ENCODE data around the gene LHFPL2. TPM values are rescaled to one million over a fixed set of nuclear protein-coding genes. Genes with fewer than 3 reads are reported as not detected.

Gene LHFPL2
- total RNA-seq, 1 donor from 2014 or later, result 47.6 TPM

DNA sequence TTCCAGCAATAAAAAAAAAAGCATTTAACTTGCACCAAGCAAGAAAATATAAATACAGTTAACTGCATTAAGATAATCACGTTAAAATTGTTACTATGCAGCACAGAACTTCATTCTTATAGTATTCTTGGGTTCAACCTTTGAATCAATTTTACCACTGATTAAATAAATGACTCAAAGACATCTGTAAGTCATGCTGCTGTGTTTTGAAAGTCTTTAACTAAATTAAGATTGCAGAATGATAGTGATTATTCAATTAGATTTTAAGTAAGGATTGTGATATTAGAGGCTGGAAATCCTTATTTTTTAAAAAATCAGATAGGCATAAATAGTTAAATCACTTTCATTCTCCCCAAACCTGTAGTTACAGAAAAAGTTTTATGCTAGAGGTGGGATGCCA is 171.8 kb downstream of the LHFPL2 start:
- TF ChIP-seq, protein P1, sequence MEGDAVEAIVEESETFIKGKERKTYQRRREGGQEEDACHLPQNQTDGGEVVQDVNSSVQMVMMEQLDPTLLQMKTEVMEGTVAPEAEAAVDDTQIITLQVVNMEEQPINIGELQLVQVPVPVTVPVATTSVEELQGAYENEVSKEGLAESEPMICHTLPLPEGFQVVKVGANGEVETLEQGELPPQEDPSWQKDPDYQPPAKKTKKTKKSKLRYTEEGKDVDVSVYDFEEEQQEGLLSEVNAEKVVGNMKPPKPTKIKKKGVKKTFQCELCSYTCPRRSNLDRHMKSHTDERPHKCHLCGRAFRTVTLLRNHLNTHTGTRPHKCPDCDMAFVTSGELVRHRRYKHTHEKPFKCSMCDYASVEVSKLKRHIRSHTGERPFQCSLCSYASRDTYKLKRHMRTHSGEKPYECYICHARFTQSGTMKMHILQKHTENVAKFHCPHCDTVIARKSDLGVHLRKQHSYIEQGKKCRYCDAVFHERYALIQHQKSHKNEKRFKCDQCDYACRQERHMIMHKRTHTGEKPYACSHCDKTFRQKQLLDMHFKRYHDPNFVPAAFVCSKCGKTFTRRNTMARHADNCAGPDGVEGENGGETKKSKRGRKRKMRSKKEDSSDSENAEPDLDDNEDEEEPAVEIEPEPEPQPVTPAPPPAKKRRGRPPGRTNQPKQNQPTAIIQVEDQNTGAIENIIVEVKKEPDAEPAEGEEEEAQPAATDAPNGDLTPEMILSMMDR (IDR thresholded peaks at IDR 0.05; ENCODE audit: unreplicated experiment), result no peak
- Mint-ChIP-seq H3K4me1 (ENCODE audit: unreplicated experiment) (peaks cover 12% of the 10 kb centered on the region), H3K4me3 (ENCODE audit: unreplicated experiment) (no peak overlapping the region), H3K9me3 (ENCODE audit: unreplicated experiment) (no peaks in the 10 kb centered on the region), H3K27me3 (ENCODE audit: unreplicated experiment) (no peaks in the 10 kb centered on the region), H3K27ac (ENCODE audit: unreplicated experiment) (no peak overlapping the region), H3K36me3 (ENCODE audit: low read depth, unreplicated experiment) (no peaks in the 10 kb centered on the region)
- no peak for DNase-seq (ENCODE audit: low spot score)

DNA sequence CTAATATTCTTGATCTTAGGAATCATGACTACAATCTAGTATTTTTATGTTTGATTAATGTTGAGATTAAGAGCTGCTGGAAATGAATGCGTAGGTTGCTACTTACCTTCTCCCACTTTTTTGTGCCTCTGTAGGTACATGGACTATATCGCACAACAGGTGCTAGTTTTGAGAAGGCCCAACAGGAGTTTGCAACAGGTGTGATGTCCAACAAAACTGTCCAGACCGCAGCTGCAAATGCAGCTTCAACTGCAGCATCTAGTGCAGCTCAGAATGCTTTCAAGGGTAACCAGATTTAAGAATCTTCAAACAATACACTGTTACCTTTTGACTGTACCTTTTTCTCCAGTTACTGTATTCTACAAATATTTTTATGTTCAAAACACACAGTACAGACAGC is 173.2 kb downstream of the LHFPL2 start:
- Mint-ChIP-seq H3K4me1 (ENCODE audit: unreplicated experiment) (peaks cover 10% of the 10 kb centered on the region), H3K9me3 (ENCODE audit: unreplicated experiment) (no peaks in the 10 kb centered on the region), H3K4me3 (ENCODE audit: unreplicated experiment) (no peak overlapping the region), H3K36me3 (ENCODE audit: low read depth, unreplicated experiment) (no peaks in the 10 kb centered on the region), H3K27me3 (ENCODE audit: unreplicated experiment) (no peaks in the 10 kb centered on the region), H3K27ac (ENCODE audit: unreplicated experiment) (no peak overlapping the region)
- TF ChIP-seq, protein P1 (IDR thresholded peaks at IDR 0.05; ENCODE audit: unreplicated experiment), result no peak
- no peak for DNase-seq (ENCODE audit: low spot score)

DNA sequence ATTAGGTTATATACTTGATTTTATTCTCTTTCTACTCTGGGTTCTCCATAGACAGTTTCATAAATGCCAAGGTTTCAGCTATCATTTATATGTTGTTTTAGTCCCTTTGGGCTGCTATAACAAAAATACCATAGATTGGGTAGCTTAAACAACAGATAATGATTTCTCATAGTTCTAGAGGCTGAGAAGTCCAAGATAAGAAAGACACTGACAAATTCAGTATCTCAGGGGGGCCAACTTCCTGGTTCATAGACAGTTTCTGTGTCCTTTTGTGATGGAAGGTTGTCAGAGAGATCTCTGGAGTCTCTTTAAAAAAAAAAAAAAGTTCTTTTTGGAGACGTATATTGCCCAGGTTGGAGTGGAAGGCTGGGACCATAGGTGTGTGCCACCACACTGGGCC is 174.8 kb downstream of the LHFPL2 start:
- Mint-ChIP-seq H3K4me1 (ENCODE audit: unreplicated experiment) (peaks cover 10% of the 10 kb centered on the region), H3K27me3 (ENCODE audit: unreplicated experiment) (no peaks in the 10 kb centered on the region), H3K9me3 (ENCODE audit: unreplicated experiment) (no peaks in the 10 kb centered on the region), H3K27ac (ENCODE audit: unreplicated experiment) (no peak overlapping the region), H3K4me3 (ENCODE audit: unreplicated experiment) (no peak overlapping the region), H3K36me3 (ENCODE audit: low read depth, unreplicated experiment) (no peaks in the 10 kb centered on the region)
- no peak for DNase-seq (ENCODE audit: low spot score)
- TF ChIP-seq, protein P1 (IDR thresholded peaks at IDR 0.05; ENCODE audit: unreplicated experiment), result no peak

DNA sequence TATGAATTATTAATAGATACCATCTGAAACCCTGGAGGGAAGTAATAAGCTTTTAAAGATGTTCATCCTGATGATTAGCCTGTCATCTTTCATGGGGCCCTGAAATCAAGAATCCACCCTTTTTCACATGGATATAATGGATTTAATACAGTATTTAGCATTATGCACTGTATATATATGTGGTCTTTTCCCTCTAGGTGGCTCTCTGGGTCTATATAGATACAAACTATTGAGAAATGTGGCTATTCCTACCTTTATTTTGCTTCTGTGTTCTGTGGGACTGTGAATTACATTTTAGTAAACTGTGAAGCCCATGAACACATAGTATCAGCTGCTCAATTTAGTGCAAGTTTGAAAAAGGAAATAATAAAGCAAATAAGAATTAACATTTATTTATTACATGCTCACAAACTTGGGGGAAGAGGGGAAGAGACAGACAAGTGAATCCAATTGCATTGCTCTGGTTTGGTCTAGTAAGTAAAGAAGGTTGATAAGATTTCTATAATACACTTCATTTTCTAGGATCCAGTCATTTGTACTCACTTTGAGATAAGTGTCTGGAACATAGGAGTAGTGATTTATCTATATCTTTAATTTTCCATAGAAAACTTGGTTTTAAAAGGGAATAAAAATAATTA is 176.0 kb downstream of the LHFPL2 start:
- H3K27me3 Mint-ChIP-seq (ENCODE audit: unreplicated experiment), result no peaks in the 10 kb centered on the region
- no peak overlapping the region for H3K4me3 Mint-ChIP-seq (ENCODE audit: unreplicated experiment)
- TF ChIP-seq, protein P1 (IDR thresholded peaks at IDR 0.05; ENCODE audit: unreplicated experiment), result no peak
- H3K27ac Mint-ChIP-seq (ENCODE audit: unreplicated experiment), result no peak overlapping the region
- no peak for DNase-seq (ENCODE audit: low spot score)
- H3K4me1 Mint-ChIP-seq (ENCODE audit: unreplicated experiment), result peaks cover 10% of the 10 kb centered on the region
- H3K9me3 Mint-ChIP-seq (ENCODE audit: unreplicated experiment), result no peaks in the 10 kb centered on the region
- H3K36me3 Mint-ChIP-seq (ENCODE audit: low read depth, unreplicated experiment), result no peaks in the 10 kb centered on the region

DNA sequence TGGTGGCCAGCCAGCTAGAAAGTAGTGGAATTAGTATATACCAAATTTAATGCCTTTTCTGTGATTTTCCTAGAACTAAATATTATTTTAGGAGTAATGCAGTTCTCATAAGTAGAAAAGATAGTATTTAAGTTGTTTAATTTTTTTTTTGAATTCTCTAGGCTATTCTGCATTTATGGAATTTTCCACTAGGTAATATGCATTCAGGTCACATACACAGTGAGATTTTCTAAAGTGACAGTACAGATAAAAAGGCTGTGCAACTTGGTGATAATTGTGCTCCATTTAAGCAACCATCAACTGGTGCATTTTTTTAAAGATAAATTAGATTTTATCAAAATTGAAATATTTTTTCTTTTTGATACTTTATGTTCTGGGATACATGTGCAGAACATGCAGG is 176.7 kb downstream of the LHFPL2 start:
- Mint-ChIP-seq H3K4me1 (ENCODE audit: unreplicated experiment) (peaks cover 10% of the 10 kb centered on the region), H3K9me3 (ENCODE audit: unreplicated experiment) (no peaks in the 10 kb centered on the region), H3K36me3 (ENCODE audit: low read depth, unreplicated experiment) (no peaks in the 10 kb centered on the region), H3K27ac (ENCODE audit: unreplicated experiment) (no peak overlapping the region), H3K4me3 (ENCODE audit: unreplicated experiment) (no peak overlapping the region), H3K27me3 (ENCODE audit: unreplicated experiment) (no peaks in the 10 kb centered on the region)
- DNase-seq (ENCODE audit: low spot score), result no peak
- TF ChIP-seq, protein P1 (IDR thresholded peaks at IDR 0.05; ENCODE audit: unreplicated experiment), result no peak
